Activated CD8-positive, alpha-beta T cell treated with anti-CD3 and anti-CD28 coated beads for 36 hours (primary cell): ENCODE measurements around the gene PRF1. TPM values are rescaled to one million over a fixed set of nuclear protein-coding genes. Genes with fewer than 3 reads are reported as not detected.
A peak's percentile ranks its signal among the peaks of the same experiment; 100 is the strongest.
"Not testable (repeated sequence)": the region's sequence is repeated elsewhere in the genome, so short reads cannot be mapped to it uniquely, and the experiment has no call there.

Source experiments
- ATAC-seq: fragments of 200-7000 bp; cut with Tn5 transposase; one replicate; pipeline ENCODE4 v1.10.0; 2021; ENCODE audit warnings: mild to moderate bottlenecking, moderate library complexity
- CTCF ChIA-PET: fragments of 350-600 bp; sonication (Branson Sonifier 250); formaldehyde crosslinking; loops from one replicate; lab custom pipeline; 2021; ENCODE audit warnings: antibody characterized with exemption; lab: Charles Lee
- POLR2A ChIA-PET: fragments of 350-600 bp; sonication (Branson Sonifier 250); formaldehyde crosslinking; loops from one replicate; lab custom pipeline; 2021; ENCODE audit warnings: antibody characterized with exemption; lab: Charles Lee
- DNase-seq: peaks from one replicate; pipeline ENCODE4 v3.0.0-alpha.2; 2020
- H3K27ac Mint-ChIP-seq: one replicate; pipeline ENCODE4 v1.8.0; 2021; ENCODE audit warnings: mild to moderate bottlenecking, mixed read lengths
- H3K27me3 Mint-ChIP-seq: one replicate; pipeline ENCODE4 v1.8.0; 2021; ENCODE audit warnings: mixed read lengths
- H3K36me3 Mint-ChIP-seq: one replicate; pipeline ENCODE4 v1.8.0; 2021; ENCODE audit warnings: low read depth, mixed read lengths
- H3K4me1 Mint-ChIP-seq: one replicate; pipeline ENCODE4 v1.8.0; 2021; ENCODE audit warnings: low read depth, mixed read lengths
- H3K4me3 Mint-ChIP-seq: one replicate; pipeline ENCODE4 v1.8.0; 2021; ENCODE audit warnings: mild to moderate bottlenecking, moderate library complexity, mixed read lengths
- H3K9me3 Mint-ChIP-seq: one replicate; pipeline ENCODE4 v1.8.0; 2021; ENCODE audit warnings: mixed read lengths
- CTCF ChIP-seq: fragments of 200-600 bp; IDR thresholded peaks from one replicate; pipeline ENCODE4 v1.8.0; 2022; ENCODE audit warnings: antibody characterized with exemption, mild to moderate bottlenecking
- intact Hi-C: fragments of 100-400 bp; cut with micrococcal nuclease; formaldehyde crosslinking; loops from one replicate; pipeline ENCODE4 v1.10.0; 2022
- total RNA-seq, 2 experiments: library from RNA; stranded (reverse); gene quantifications; one replicate each; pipeline ENCODE4 v1.2.3, GENCODE V29; 2021

The PRF1 gene
- total RNA-seq, 2 experiments from 2014 or later: 107 to 113 TPM

GRCh38 chr10:70648427-70648826, 45.9 kb upstream of the PRF1 start:
- H3K9me3 Mint-ChIP-seq: peaks cover 32% of the 10 kb centered on the region
- ATAC-seq (no peak), DNase-seq (no peak)
- ChIA-PET POLR2A (no interaction called here), CTCF (no interaction called here)
- H3K27ac Mint-ChIP-seq: no peak overlapping the region
- H3K4me1 Mint-ChIP-seq: no peaks in the 10 kb centered on the region
- no peak overlapping the region for H3K4me3 Mint-ChIP-seq
- no peaks in the 10 kb centered on the region for H3K27me3 Mint-ChIP-seq
- intact Hi-C loops: no loop called here
- TF ChIP-seq CTCF: no peak
- no peaks in the 10 kb centered on the region for H3K36me3 Mint-ChIP-seq

- no peak for TF ChIP-seq CTCF
- H3K36me3 Mint-ChIP-seq: no peaks in the 10 kb centered on the region
- DNase-seq (no peak), ATAC-seq (no peak)
- no peaks in the 10 kb centered on the region for H3K27me3 Mint-ChIP-seq
- ChIA-PET POLR2A (no interaction called here), CTCF (interaction anchor here (1.2 kb wide), 1 partner anchor 88 kb away, joined by 3 read pairs; no protein-coding TSS in a partner anchor)
- no peak overlapping the region for H3K27ac Mint-ChIP-seq
- H3K4me3 Mint-ChIP-seq: no peak overlapping the region
- intact Hi-C loops: no loop called here
- H3K9me3 Mint-ChIP-seq: peaks cover 31% of the 10 kb centered on the region
- H3K4me1 Mint-ChIP-seq: no peaks in the 10 kb centered on the region
These were observed 44.5 kb upstream of the PRF1 start for GRCh38 chr10:70647086-70647485.

GRCh38 chr10:70644959-70645358, 42.4 kb upstream of the PRF1 start:
- DNase-seq, H3K36me3 Mint-ChIP-seq, ATAC-seq, H3K27ac Mint-ChIP-seq, H3K4me1 Mint-ChIP-seq, H3K27me3 Mint-ChIP-seq, H3K4me3 Mint-ChIP-seq, intact Hi-C loops, POLR2A ChIA-PET, CTCF ChIA-PET: not testable (repeated sequence)
- H3K9me3 Mint-ChIP-seq: peaks cover 19% of the 10 kb centered on the region

- H3K36me3 Mint-ChIP-seq, DNase-seq, H3K4me1 Mint-ChIP-seq, H3K4me3 Mint-ChIP-seq, POLR2A ChIA-PET, H3K27me3 Mint-ChIP-seq, H3K27ac Mint-ChIP-seq, intact Hi-C loops, ATAC-seq, H3K9me3 Mint-ChIP-seq: not testable (repeated sequence)
- CTCF ChIA-PET: interaction anchor here (0.8 kb wide), 1 partner anchor 182 kb away, joined by 3 read pairs; no protein-coding TSS in a partner anchor
These were observed 40.7 kb upstream of the PRF1 start for GRCh38 chr10:70643272-70643671.

- intact Hi-C loops, ATAC-seq, H3K36me3 Mint-ChIP-seq, DNase-seq, H3K9me3 Mint-ChIP-seq, H3K4me3 Mint-ChIP-seq, H3K27ac Mint-ChIP-seq, H3K27me3 Mint-ChIP-seq, CTCF ChIA-PET, H3K4me1 Mint-ChIP-seq, POLR2A ChIA-PET: not testable (repeated sequence)
These were observed 37.3 kb upstream of the PRF1 start for GRCh38 chr10:70639640-70640383.

- ATAC-seq, H3K4me1 Mint-ChIP-seq, H3K4me3 Mint-ChIP-seq, H3K36me3 Mint-ChIP-seq, H3K27me3 Mint-ChIP-seq, POLR2A ChIA-PET, H3K9me3 Mint-ChIP-seq, intact Hi-C loops, DNase-seq, H3K27ac Mint-ChIP-seq, CTCF ChIA-PET: not testable (repeated sequence)
These were observed 32.0 kb upstream of the PRF1 start for GRCh38 chr10:70634515-70634914.

- Mint-ChIP-seq H3K4me3 (no peak overlapping the region), H3K4me1 (no peaks in the 10 kb centered on the region), H3K36me3 (no peaks in the 10 kb centered on the region), H3K27ac (no peak overlapping the region), H3K27me3 (no peaks in the 10 kb centered on the region), H3K9me3 (no peaks in the 10 kb centered on the region)
- peak; percentile 53 for ATAC-seq
- intact Hi-C loops: no loop called here
- no peak for DNase-seq
- no peak for TF ChIP-seq CTCF
- CTCF ChIA-PET: no interaction called here
- POLR2A ChIA-PET: no interaction called here
These were observed 31.5 kb upstream of the PRF1 start for GRCh38 chr10:70634011-70634410.

- DNase-seq, ATAC-seq, H3K36me3 Mint-ChIP-seq, H3K9me3 Mint-ChIP-seq, H3K4me3 Mint-ChIP-seq, H3K4me1 Mint-ChIP-seq, POLR2A ChIA-PET, CTCF ChIA-PET, H3K27me3 Mint-ChIP-seq, intact Hi-C loops, H3K27ac Mint-ChIP-seq: not testable (repeated sequence)
These were observed 29.2 kb upstream of the PRF1 start for GRCh38 chr10:70631735-70632134.
